DND-41 (cell line): Measurements from ENCODE around the gene TTPAL.

ENCODE experiments used
- ATAC-seq: fragments of 200-7000 bp; cut with Tn5 transposase; 3 replicates; pipeline ENCODE4 v1.9.1; 2021; ENCODE audit warnings: low read depth; ENCODE audit not compliant: insufficient read depth
- DNase-seq: peaks from one replicate; pipeline ENCODE4 v3.0.0-alpha.2; 2020
- H2AFZ ChIP-seq: 2 replicates; pipeline ENCODE4 v1.6.0; 2012; ENCODE audit warnings: low read depth, low read length
- H3K27ac ChIP-seq: 2 replicates; pipeline ENCODE4 v1.5.1; 2012; ENCODE audit warnings: low read length, inconsistent platforms
- H3K27me3 ChIP-seq: fragments of 200-600 bp; sonication (generic); 2 replicates; pipeline ENCODE4 v1.6.0; 2012; ENCODE audit warnings: low read length, mild to moderate bottlenecking, inconsistent platforms; ENCODE audit not compliant: insufficient read depth, poor library complexity
- H3K36me3 ChIP-seq: 2 replicates; pipeline ENCODE4 v1.5.1; 2012; ENCODE audit warnings: low read length, inconsistent platforms; ENCODE audit not compliant: insufficient read depth
- H3K4me1 ChIP-seq: 2 replicates; pipeline ENCODE4 v1.5.1; 2012; ENCODE audit warnings: mild to moderate bottlenecking, low read length; ENCODE audit not compliant: insufficient read depth
- H3K4me2 ChIP-seq: 2 replicates; pipeline ENCODE4 v1.6.0; 2012; ENCODE audit warnings: mild to moderate bottlenecking, moderate library complexity, low read length, inconsistent platforms; ENCODE audit not compliant: insufficient read depth
- H3K4me3 ChIP-seq, 2 experiments: fragments of 200-600 bp in 1 of 2; shearing (Covaris generic) in 1 of 2; 2 replicates each; pipeline ENCODE4 v1.5.1; 2012 to 2016; ENCODE audit warnings: inconsistent platforms in 2 of 2, low read length in 2 of 2, mild to moderate bottlenecking in 2 of 2, low read depth in 1 of 2, moderate library complexity in 1 of 2
- H3K79me2 ChIP-seq: 2 replicates; pipeline ENCODE4 v1.6.0; 2012; ENCODE audit warnings: low read length, inconsistent platforms; ENCODE audit not compliant: insufficient read depth
- H3K9ac ChIP-seq: 2 replicates; pipeline ENCODE4 v1.6.0; 2012; ENCODE audit warnings: low read depth, mild to moderate bottlenecking, inconsistent platforms, low read length, moderate library complexity
- H3K9me3 ChIP-seq: 2 replicates; pipeline ENCODE4 v1.5.1; 2012; ENCODE audit warnings: low read length, moderate library complexity, mild to moderate bottlenecking, inconsistent platforms; ENCODE audit not compliant: insufficient read depth, severe bottlenecking
- H4K20me1 ChIP-seq: 2 replicates; pipeline ENCODE4 v1.6.0; 2012; ENCODE audit warnings: low read length; ENCODE audit not compliant: insufficient read depth
- CTCF ChIP-seq: IDR thresholded peaks from 2 replicates; pipeline ENCODE4 v1.5.1; 2012; ENCODE audit warnings: borderline replicate concordance, low read length, moderate library complexity, mild to moderate bottlenecking; ENCODE audit not compliant: poor library complexity, severe bottlenecking; ENCODE audit errors: extremely low read depth
- EZH2 ChIP-seq: IDR thresholded peaks from 3 replicates; pipeline ENCODE4 v1.6.1; 2012; ENCODE audit warnings: borderline replicate concordance, low read depth, mild to moderate bottlenecking, moderate library complexity, low read length, inconsistent platforms; ENCODE audit not compliant: severe bottlenecking

TTPAL gene

DNA sequence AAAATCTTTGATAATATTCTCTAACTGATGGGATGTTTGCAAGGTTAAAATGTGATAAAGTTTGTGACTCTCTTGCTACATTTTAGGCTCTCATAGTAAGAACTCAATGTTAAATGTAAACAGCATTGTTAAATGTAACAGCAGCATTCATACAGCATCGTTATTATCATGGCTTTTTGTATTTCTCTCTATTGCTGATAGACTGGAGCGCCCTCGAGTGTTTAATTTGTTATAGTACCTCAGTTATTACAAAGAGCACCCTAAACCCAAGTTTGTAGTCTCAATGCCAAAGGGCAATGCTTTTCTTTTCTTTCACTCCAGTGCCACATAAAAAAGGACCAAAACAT lies 14.9 kb upstream of the TTPAL start:
- Histone ChIP-seq H3K36me3 (no peaks in the 10 kb centered on the region), H3K4me2 (no peak overlapping the region), H3K79me2 (no peaks in the 10 kb centered on the region), H3K4me3 (no peak overlapping the region), H2AFZ (no peak overlapping the region), H3K27me3 (peaks cover 8% of the 10 kb centered on the region), H3K27ac (no peak overlapping the region), H3K9me3 (no peaks in the 10 kb centered on the region), H3K4me1 (no peaks in the 10 kb centered on the region), H4K20me1 (no peaks in the 10 kb centered on the region), H3K9ac (no peak overlapping the region)
- ATAC-seq = no peak
- DNase-seq = no peak
- TF ChIP-seq EZH2 (no peak), CTCF (peak; percentile 48)

DNA sequence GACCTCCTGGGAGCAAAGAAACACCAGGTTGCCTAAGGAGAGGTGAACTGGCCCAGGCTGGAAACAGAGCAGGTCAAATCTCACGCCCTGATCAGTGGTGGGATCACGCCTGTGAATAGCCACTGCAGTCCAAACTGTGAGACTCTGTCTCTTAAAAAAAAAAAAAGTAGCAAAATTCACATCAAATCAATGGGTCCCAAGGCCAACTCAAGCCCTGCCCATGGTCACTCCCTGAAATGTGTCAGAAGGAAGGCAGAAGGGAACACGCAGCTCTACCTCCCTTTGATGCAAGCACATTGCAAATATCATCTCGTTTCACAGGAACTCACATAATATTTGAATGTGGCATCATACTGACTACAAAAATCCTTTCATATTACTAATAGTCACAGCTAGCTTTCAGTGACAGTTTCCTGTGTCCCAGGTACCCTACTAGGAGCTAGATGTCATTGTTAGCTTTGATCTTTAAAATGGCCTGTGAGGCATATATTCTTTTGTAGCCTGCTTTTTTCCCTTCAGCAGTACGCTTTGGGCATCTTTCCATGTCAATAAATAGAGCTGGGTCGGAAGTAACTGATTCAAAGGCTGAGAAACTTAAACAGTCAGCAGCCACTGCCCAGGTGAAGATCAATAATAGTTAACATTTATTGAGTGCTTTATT lies 14.4 kb upstream of the TTPAL start:
- H4K20me1 ChIP-seq = no peaks in the 10 kb centered on the region
- H3K4me1 ChIP-seq = no peaks in the 10 kb centered on the region
- H3K9ac ChIP-seq = no peak overlapping the region
- H3K36me3 ChIP-seq = no peaks in the 10 kb centered on the region
- H3K27ac ChIP-seq = no peak overlapping the region
- ATAC-seq (no peak), DNase-seq (no peak)
- no peak overlapping the region for H3K4me3 ChIP-seq
- no peaks in the 10 kb centered on the region for H3K9me3 ChIP-seq
- no peak overlapping the region for H2AFZ ChIP-seq
- no peak overlapping the region for H3K4me2 ChIP-seq
- TF ChIP-seq CTCF (no peak), EZH2 (no peak)
- H3K27me3 ChIP-seq = peaks cover 8% of the 10 kb centered on the region
- H3K79me2 ChIP-seq = no peaks in the 10 kb centered on the region

- H3K27ac ChIP-seq = no peak overlapping the region
- H3K4me3 ChIP-seq = no peak overlapping the region
- H2AFZ ChIP-seq = no peak overlapping the region
- ATAC-seq = no peak
- H3K79me2 ChIP-seq = no peaks in the 10 kb centered on the region
- H3K36me3 ChIP-seq = no peaks in the 10 kb centered on the region
- no peak overlapping the region for H3K4me2 ChIP-seq
- H3K27me3 ChIP-seq = peaks cover 8% of the 10 kb centered on the region
- no peak for TF ChIP-seq CTCF
- TF ChIP-seq EZH2 = no peak
- H3K4me1 ChIP-seq = no peaks in the 10 kb centered on the region
- no peak for DNase-seq
- no peak overlapping the region for H3K9ac ChIP-seq
- H3K9me3 ChIP-seq = no peaks in the 10 kb centered on the region
- H4K20me1 ChIP-seq = no peaks in the 10 kb centered on the region
Observed at GRCh38 chr20:44461803-44462174, 13.9 kb upstream of the TTPAL start.

DNA sequence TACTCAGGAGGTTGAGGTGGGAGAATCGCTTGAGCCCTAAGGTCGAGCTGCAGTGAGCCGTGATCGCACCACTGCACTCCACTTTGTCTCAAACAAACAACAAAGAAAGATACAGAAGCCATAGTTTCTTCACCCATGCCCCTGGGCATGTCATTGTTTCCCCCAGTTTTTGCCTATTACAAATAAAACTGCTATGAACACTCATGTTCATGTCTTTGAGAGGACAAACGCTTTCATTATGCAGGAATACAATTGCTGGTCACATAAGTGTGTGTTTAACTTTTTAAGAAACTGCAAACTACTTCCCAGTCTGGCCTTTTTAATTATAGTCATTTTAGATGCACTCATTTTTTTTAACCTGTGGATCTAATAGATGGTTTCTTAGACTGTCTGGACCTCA lies 12.2 kb upstream of the TTPAL start:
- Histone ChIP-seq H3K4me3 (no peak overlapping the region), H3K4me1 (no peaks in the 10 kb centered on the region), H2AFZ (no peak overlapping the region), H3K79me2 (no peaks in the 10 kb centered on the region), H3K9me3 (no peaks in the 10 kb centered on the region), H3K27ac (no peak overlapping the region), H3K4me2 (no peak overlapping the region), H3K27me3 (peaks cover 3% of the 10 kb centered on the region), H4K20me1 (no peaks in the 10 kb centered on the region), H3K36me3 (no peaks in the 10 kb centered on the region), H3K9ac (no peak overlapping the region)
- TF ChIP-seq EZH2 (no peak), CTCF (no peak)
- no peak for ATAC-seq
- DNase-seq = no peak
